GM18508 (cell line): ENCODE results near the gene COTL1.

ENCODE experiments used
- ATAC-seq: cut with Tn5 transposase; IDR thresholded peaks from one replicate; pipeline ENCODE4 v1.9.1; 2021; ENCODE audit warnings: moderate number of reproducible peaks; ENCODE audit not compliant: insufficient read depth, unreplicated experiment

The COTL1 gene

GRCh38 chr16:84598360-84598759 is 19.5 kb downstream of the COTL1 start:
- no peak for ATAC-seq

GRCh38 chr16:84597931-84598351 is 19.9 kb downstream of the COTL1 start:
- ATAC-seq = no peak

GRCh38 chr16:84597528-84597896 is 20.4 kb downstream of the COTL1 start:
- ATAC-seq = no peak

GRCh38 chr16:84596801-84597527 is 20.9 kb downstream of the COTL1 start:
- no peak for ATAC-seq

GRCh38 chr16:84596161-84596560 is 21.7 kb downstream of the COTL1 start:
- ATAC-seq = no peak

- no peak for ATAC-seq
These were observed 22.8 kb downstream of the COTL1 start for GRCh38 chr16:84595052-84595481.

- ATAC-seq = no peak
These were observed 23.2 kb downstream of the COTL1 start for GRCh38 chr16:84594725-84595038.

- ATAC-seq = peak; percentile 81
These were observed 23.8 kb downstream of the COTL1 start for GRCh38 chr16:84593825-84594724.

- ATAC-seq = no peak
These were observed 25.2 kb downstream of the COTL1 start for GRCh38 chr16:84592718-84593117.

GRCh38 chr16:84589975-84590719 is 27.7 kb downstream of the COTL1 start:
- no peak for ATAC-seq

- no peak for ATAC-seq
These were observed 28.9 kb downstream of the COTL1 start for GRCh38 chr16:84588991-84589390.

GRCh38 chr16:84585886-84586285 is 32.0 kb downstream of the COTL1 start:
- no peak for ATAC-seq

- no peak for ATAC-seq
These were observed 32.4 kb downstream of the COTL1 start for GRCh38 chr16:84585467-84585866.

- no peak for ATAC-seq
These were observed 33.2 kb downstream of the COTL1 start for GRCh38 chr16:84584678-84585077.

GRCh38 chr16:84583995-84584394 is 33.9 kb downstream of the COTL1 start:
- ATAC-seq = no peak

GRCh38 chr16:84582958-84583516 is 34.8 kb downstream of the COTL1 start:
- no peak for ATAC-seq

GRCh38 chr16:84581158-84581557 is 36.7 kb downstream of the COTL1 start:
- no peak for ATAC-seq

- ATAC-seq = no peak
These were observed 37.9 kb downstream of the COTL1 start for GRCh38 chr16:84579936-84580335.

- ATAC-seq = no peak
These were observed 39.2 kb downstream of the COTL1 start for GRCh38 chr16:84578538-84579126.
